GM12864 (cell line): Measurements from ENCODE around the gene CD80.

ENCODE experiments used
- DNase-seq: peaks from one replicate; pipeline ENCODE4 v3.0.0-alpha.2; 2011; ENCODE audit warnings: low read depth
- H3K4me3 ChIP-seq: 2 replicates; pipeline ENCODE4 v1.5.1; 2011; ENCODE audit warnings: mild to moderate bottlenecking, low read depth, low read length, control low read depth
- CTCF ChIP-seq: IDR thresholded peaks from 2 replicates; pipeline ENCODE4 v1.5.1; 2011; ENCODE audit warnings: low read depth, mild to moderate bottlenecking, moderate library complexity, low read length, control low read depth, inconsistent platforms; ENCODE audit errors: missing control alignments

CD80 gene

GRCh38 chr3:119490153-119490552, 69.3 kb downstream of the CD80 start:
- DNase-seq, result no peak
- H3K4me3 ChIP-seq, result no peak overlapping the region
- TF ChIP-seq CTCF, result no peak

- no peak for TF ChIP-seq CTCF
- H3K4me3 ChIP-seq, result no peak overlapping the region
- DNase-seq, result no peak
Observed at GRCh38 chr3:119485563-119485962, 73.9 kb downstream of the CD80 start.

- no peak overlapping the region for H3K4me3 ChIP-seq
- no peak for TF ChIP-seq CTCF
- no peak for DNase-seq
Observed at GRCh38 chr3:119483101-119483500, 76.3 kb downstream of the CD80 start.

GRCh38 chr3:119481079-119481478, 78.3 kb downstream of the CD80 start:
- no peak for DNase-seq
- no peak for TF ChIP-seq CTCF
- no peak overlapping the region for H3K4me3 ChIP-seq
